Nephron (organoid): ENCODE results near the gene SLC46A2.

Experiments used
- H3K27ac Mint-ChIP-seq, 3 experiments: 2 replicates each; pipeline ENCODE4 v1.8.0; 2020; ENCODE audit warnings: mixed read lengths in 3 of 3, mild to moderate bottlenecking in 2 of 3, moderate library complexity in 1 of 3
- H3K27me3 Mint-ChIP-seq: 2 replicates; pipeline ENCODE4 v1.8.0; 2021; ENCODE audit warnings: low read depth, mild to moderate bottlenecking, moderate library complexity, mixed read lengths
- H3K36me3 Mint-ChIP-seq: 2 replicates; pipeline ENCODE4 v1.8.0; 2020; ENCODE audit warnings: low read depth, mixed read lengths
- H3K4me1 Mint-ChIP-seq: 2 replicates; pipeline ENCODE4 v1.8.0; 2020; ENCODE audit warnings: mixed read lengths
- H3K4me3 Mint-ChIP-seq, 3 experiments: 2 replicates each; pipeline ENCODE4 v1.8.0; 2020; ENCODE audit warnings: mild to moderate bottlenecking in 3 of 3, mixed read lengths in 3 of 3, moderate library complexity in 2 of 3
- H3K9me3 Mint-ChIP-seq: 2 replicates; pipeline ENCODE4 v1.8.0; 2020; ENCODE audit warnings: mixed read lengths
- TF ChIP-seq, protein P1 (sequence below), 3 experiments: fragments of 200-600 bp; sonication (generic); IDR thresholded peaks; one replicate each; pipeline ENCODE4 v1.5.0; 2021; ENCODE audit warnings: antibody characterized with exemption in 3 of 3; ENCODE audit not compliant: unreplicated experiment in 3 of 3

Gene SLC46A2

DNA sequence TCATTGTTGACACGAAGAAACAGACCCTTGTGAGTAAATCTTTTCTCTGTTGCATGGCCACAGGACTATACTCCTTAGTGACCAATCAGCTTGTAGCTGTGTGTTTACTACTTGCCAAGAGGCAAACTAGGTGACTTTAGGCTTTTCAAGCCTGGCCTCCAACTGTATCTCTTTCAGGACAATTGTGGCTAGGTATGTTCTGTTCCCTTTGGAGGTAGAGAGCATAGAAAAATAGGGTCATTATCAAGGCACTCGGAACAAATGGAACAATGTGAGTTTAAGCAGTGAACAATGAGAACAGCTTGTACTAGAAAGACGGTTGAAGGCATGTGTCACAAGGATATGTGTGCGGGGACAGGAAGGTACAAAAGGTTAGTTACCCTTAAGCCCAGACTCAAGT, 48.1 kb downstream of the SLC46A2 start:
- TF ChIP-seq, protein P1, sequence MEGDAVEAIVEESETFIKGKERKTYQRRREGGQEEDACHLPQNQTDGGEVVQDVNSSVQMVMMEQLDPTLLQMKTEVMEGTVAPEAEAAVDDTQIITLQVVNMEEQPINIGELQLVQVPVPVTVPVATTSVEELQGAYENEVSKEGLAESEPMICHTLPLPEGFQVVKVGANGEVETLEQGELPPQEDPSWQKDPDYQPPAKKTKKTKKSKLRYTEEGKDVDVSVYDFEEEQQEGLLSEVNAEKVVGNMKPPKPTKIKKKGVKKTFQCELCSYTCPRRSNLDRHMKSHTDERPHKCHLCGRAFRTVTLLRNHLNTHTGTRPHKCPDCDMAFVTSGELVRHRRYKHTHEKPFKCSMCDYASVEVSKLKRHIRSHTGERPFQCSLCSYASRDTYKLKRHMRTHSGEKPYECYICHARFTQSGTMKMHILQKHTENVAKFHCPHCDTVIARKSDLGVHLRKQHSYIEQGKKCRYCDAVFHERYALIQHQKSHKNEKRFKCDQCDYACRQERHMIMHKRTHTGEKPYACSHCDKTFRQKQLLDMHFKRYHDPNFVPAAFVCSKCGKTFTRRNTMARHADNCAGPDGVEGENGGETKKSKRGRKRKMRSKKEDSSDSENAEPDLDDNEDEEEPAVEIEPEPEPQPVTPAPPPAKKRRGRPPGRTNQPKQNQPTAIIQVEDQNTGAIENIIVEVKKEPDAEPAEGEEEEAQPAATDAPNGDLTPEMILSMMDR (IDR thresholded peaks at IDR 0.05; ENCODE audit: unreplicated experiment in 3 of 3) = no peak
- peaks cover 38% of the 10 kb centered on the region for H3K36me3 Mint-ChIP-seq
- H3K27me3 Mint-ChIP-seq = no peaks in the 10 kb centered on the region
- H3K4me3 Mint-ChIP-seq = no peak overlapping the region
- H3K27ac Mint-ChIP-seq = no peak overlapping the region
- H3K9me3 Mint-ChIP-seq = no peaks in the 10 kb centered on the region
- H3K4me1 Mint-ChIP-seq = peaks cover 21% of the 10 kb centered on the region

GRCh38 chr9:112841261-112841660, 49.4 kb downstream of the SLC46A2 start:
- Mint-ChIP-seq H3K36me3 (peaks cover 48% of the 10 kb centered on the region), H3K4me3 (no peak overlapping the region), H3K27ac (no peak overlapping the region), H3K27me3 (no peaks in the 10 kb centered on the region), H3K4me1 (peaks cover 21% of the 10 kb centered on the region), H3K9me3 (no peaks in the 10 kb centered on the region)
- TF ChIP-seq, protein P1 (IDR thresholded peaks at IDR 0.05; ENCODE audit: unreplicated experiment in 3 of 3) = no peak

DNA sequence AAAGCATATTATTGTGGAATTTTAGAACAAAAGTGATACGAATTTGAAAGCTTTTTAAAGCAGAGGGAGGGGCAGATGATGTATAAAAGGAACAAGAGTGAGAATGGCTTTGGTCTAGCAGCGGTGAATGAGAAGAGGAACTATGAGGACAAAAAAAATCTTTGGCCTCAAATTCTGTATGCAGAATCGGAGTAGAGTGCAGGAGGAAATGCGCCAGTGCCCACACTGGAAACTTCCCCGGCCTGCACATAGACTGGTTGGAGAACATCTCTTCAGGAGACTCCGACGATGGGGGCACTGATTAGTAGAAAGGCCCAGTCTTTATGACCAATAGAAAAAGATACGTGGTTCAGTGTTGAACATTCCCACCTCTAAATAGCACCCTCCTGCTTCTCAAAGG, 51.3 kb downstream of the SLC46A2 start:
- H3K27me3 Mint-ChIP-seq = no peaks in the 10 kb centered on the region
- H3K4me3 Mint-ChIP-seq = no peak overlapping the region
- no peak overlapping the region for H3K27ac Mint-ChIP-seq
- no peaks in the 10 kb centered on the region for H3K9me3 Mint-ChIP-seq
- peaks cover 51% of the 10 kb centered on the region for H3K36me3 Mint-ChIP-seq
- TF ChIP-seq, protein P1 (IDR thresholded peaks at IDR 0.05; ENCODE audit: unreplicated experiment in 3 of 3) = no peak
- peaks cover 12% of the 10 kb centered on the region for H3K4me1 Mint-ChIP-seq

- no peaks in the 10 kb centered on the region for H3K27me3 Mint-ChIP-seq
- H3K4me1 Mint-ChIP-seq = peaks cover 5% of the 10 kb centered on the region
- no peak overlapping the region for H3K4me3 Mint-ChIP-seq
- no peak overlapping the region for H3K27ac Mint-ChIP-seq
- H3K9me3 Mint-ChIP-seq = no peaks in the 10 kb centered on the region
- TF ChIP-seq, protein P1 (IDR thresholded peaks at IDR 0.05; ENCODE audit: unreplicated experiment in 3 of 3) = no peak
- peaks cover 59% of the 10 kb centered on the region for H3K36me3 Mint-ChIP-seq
Measured at GRCh38 chr9:112838342-112838741, 52.3 kb downstream of the SLC46A2 start.

GRCh38 chr9:112836394-112836793, 54.3 kb downstream of the SLC46A2 start:
- peaks cover 5% of the 10 kb centered on the region for H3K4me1 Mint-ChIP-seq

GRCh38 chr9:112833081-112833480, 57.6 kb downstream of the SLC46A2 start:
- TF ChIP-seq, protein P1 (IDR thresholded peaks at IDR 0.05; ENCODE audit: unreplicated experiment in 3 of 3) = no peak
- Mint-ChIP-seq H3K27me3 (no peaks in the 10 kb centered on the region), H3K27ac (no peak overlapping the region), H3K9me3 (no peaks in the 10 kb centered on the region), H3K36me3 (peaks cover 39% of the 10 kb centered on the region), H3K4me1 (peaks cover 2% of the 10 kb centered on the region), H3K4me3 (no peak overlapping the region)

More at GRCh38 chr9:112836394-112836793, 54.3 kb downstream of the SLC46A2 start:
- Mint-ChIP-seq H3K9me3 (no peaks in the 10 kb centered on the region), H3K27me3 (no peaks in the 10 kb centered on the region), H3K27ac (no peak overlapping the region), H3K4me3 (no peak overlapping the region), H3K36me3 (peaks cover 62% of the 10 kb centered on the region)
- TF ChIP-seq, protein P1 (IDR thresholded peaks at IDR 0.05; ENCODE audit: unreplicated experiment in 3 of 3) = no peak
